NCI-H524 (cell line): ENCODE measurements around the gene NEFH.
"Not testable (repeated sequence)": the region's sequence is repeated elsewhere in the genome, so short reads cannot be mapped to it uniquely, and the experiment has no call there.

ENCODE experiments used
- DNase-seq, 2 experiments: peaks; one replicate each; lab custom pipeline; 2025; lab: John Stamatoyannopoulos, UW

The NEFH gene

DNA sequence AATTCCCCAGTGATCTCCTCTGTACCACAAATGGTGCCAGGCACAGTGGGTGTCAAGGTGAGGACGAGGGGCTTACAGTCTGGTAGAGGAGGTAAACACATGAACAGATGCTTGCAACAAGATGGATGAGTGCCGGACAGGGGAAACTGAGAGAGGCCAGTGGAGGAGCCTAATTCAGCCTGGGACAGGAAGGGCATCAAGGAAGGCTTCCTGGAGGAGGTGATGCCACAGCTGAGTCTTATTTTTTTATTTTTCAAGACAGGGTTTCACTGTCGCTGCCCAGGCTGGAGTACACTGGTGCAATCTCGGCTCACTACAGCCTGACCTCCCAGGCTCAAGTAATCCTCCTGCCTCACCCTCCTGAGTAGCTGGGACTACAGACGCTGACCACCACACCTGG, 18.8 kb upstream of the NEFH start:
- no peak for DNase-seq

DNA sequence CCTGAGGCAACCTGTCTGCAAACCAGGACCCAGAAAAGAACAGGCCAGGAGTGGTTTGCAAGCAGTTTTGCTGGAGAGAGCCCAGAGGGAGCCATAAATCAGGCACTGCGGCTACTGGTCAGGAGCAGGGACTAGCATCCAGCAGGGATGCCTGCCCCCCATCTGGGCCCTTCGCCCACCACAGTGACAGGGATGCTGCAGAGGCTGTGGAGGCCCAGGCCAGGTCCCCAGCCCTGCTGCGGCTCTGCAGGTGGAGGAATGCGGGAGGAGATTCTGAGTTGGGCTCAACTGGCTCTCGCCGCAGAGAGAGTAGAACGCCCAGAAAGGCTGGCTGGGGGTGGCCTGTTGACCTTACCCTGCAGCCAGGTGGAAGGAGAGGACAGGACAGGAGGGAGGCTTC, 16.4 kb upstream of the NEFH start:
- no peak for DNase-seq

DNA sequence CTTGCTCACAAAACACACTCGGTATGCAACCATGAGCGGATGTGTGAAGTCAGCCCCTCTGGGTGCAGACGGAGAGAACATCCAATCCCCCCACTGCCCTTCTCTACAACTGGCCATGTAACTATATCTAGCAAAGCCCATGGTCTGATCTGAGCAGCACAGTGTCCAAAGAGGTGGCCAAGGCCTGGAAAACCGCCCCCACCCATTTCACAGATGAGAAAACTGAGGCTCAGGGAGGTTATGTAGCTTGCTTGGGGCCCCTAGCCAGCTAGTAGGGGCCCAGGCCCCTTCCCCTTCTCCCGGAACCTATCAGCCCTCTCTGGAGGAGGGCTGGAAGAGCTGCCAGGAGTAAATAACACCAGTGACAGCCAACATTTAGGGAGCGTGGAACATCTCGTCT, 15.4 kb upstream of the NEFH start:
- DNase-seq = no peak

DNA sequence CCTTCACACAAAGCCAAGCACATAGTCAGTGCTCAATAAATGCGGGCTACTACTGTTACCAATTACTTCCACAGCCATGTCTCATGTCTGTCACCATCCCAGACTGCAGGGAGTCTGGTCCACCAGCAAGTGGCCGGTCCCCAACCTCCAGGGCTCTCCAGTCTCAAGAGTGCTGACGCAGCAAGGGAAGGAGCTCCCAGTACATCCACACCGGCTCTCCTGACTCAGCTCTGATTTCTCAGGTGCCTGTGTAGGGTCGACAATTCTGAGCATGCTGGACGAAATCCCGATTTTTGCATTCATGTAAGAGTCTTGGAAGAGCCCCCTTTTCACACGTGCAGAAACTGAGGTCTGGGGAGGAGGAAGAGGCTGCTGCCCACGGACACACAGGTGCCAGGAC, 10.3 kb upstream of the NEFH start:
- no peak for DNase-seq

DNA sequence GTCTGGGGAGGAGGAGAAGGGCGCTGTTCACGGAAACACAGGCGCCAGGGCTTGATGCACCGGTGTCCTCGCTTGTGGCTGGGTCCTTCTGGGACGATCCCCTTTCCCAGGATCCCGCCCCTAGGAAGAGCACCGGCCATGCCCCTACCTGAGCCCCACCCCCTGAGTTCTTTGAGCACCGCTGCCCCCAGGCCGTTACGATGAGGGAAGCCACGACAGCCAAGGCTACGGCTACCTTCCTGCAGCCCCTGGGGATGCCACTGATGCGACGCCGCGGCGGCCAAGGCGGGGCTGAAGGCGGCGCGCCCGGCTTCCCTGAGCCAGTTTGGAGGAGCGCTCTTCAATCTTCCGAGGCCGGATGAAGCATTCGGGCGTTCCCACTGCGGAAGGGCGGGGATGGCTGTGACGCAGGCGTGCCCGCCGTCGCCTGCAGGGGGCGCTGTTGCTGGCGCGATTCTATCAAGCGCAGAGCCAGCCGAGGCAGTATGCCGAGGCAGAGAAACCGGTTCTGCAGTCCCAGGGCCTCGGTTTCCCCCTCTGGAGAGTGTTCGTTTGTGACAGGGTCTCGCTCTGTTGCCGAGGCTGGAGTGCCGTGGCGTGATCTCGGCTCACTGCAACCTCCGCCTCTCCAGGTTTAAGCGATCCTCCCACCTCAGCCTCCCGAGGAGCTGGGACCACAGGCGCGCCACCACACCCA, 9.7 kb upstream of the NEFH start:
- DNase-seq = peak; percentile 66 to 78

DNA sequence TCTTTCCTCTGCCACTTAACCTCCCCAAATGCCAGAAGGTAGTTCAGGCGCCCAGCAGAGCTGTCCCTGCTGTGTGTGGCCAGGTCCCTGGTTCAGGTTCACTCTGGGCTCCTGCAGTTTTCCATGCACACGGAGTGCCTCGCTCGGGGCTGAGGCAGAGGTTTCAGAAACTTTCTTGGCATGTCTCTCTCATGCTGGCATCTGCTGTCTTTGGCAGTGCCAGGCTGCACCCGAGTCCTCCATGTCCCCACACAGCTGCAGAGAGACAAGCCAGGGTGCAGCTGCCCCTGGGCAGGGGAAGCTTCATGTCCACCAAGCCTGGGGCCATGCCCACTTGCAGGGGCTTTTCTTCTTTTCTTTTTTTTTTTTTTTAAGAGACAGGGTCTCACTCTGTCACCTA, 7.0 kb upstream of the NEFH start:
- no peak for DNase-seq

DNA sequence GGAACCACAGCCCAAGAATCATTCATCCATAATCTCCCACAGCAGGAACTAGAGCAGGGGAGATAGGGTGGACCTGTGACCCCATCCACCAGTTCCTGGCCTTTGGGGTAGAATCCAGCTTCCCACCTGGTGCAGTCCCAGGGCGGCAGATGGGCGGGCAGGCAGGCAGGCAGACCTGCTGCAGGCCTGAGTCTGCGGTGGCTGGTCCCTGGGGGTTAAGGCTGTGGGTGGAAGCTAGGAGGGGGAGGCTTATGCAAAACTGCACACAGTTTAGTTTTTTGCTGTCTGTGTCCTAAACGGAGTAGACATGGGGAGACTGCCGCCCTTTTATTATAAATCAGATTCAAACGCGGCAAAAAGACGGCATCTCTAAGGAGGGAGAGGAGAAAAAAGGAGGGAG, 4.5 kb upstream of the NEFH start:
- DNase-seq = peak; percentile 60 to 79

DNA sequence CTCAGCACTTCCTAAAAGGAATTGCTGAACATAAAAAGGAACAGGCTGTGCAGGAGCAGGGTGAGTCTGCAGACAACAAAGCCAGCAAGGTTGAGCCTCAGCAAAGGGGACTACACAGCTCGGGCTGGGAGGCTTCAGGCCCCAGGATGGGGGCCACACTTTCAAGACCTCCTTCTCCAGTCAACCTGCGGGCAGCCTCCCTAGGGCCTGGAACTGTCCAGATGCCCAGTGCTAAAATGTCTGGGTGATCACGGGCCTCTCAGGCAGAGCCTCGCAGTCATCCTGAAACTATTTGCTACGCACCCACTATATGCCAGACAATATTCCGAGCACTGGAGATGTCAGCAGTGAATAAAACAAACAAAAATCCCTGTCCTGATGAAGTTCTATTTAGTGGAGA, 3.9 kb upstream of the NEFH start:
- no peak for DNase-seq

DNA sequence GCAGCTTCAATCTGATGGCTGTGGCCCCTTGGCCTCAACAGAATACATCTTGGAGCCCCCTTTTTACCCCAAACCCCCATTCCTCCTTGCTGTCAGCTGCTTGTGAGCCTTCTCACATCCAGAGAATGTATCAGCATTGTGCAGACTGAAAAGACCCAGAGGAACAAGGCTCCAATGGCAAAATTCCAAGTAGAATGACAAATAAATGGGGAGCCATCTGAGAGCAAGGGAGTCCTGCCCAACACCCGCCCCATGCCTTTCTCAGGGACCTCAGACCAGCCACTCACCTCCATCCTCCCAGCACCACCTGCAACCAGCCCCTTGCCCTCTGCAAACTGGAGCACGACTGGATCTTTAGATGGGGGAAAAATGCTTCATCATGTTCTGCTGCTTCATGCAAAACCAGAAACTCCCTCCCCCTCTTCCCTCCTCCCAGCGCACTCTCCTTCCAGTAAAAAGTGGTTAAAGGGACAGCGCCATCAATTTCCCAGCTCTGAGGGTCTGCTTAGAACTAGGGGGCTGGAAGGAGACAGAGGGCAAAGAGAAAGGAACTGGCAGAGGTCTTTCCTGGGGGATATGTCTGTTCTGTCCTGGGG, 2.2 kb upstream of the NEFH start:
- DNase-seq = no peak

DNA sequence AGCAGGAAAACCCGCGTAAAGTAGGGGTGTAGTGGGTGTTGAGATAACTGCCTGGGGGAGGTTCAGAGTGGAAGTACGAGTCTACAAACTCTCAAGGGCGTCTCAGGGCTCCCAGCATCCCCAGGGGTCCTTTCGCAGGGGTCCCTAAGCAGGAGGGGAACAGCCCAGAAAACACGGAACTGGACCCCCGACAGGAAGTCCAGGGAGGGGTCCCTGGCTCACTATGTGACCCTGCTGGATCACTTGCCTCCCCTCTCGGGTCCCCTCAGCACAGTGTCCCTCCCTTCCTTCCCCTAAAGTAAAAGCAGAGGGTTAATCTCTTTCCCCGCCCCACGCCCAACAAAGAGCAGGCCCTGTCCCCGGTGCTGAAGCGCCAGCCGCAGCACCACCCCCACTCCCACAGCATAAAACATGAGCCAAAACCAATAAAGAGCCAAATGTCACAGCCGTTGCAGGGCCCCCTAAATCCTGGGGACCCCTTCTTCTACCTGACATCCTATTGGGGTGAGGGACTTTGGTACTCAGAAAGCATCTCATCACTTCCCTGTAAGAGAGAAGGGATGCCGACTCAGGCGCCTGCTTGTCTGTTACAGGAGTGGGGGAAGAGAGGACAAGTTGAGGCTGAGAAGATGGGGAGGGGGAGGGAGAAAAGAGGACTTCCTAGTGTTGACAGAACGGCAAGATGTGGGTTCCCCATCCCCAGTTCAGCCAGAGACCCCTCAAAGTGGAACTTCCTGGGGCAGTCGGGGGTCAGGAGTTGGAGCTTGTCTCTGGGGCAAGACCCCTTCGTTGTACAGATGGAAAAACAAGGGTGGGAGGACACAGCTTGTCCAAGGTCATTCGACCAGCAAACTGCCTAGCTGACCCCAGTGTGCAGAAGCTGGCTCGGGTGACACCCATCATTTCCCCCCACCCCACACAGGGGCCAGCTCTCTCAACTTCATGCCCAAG, 1.4 kb upstream of the NEFH start:
- DNase-seq = no peak

DNA sequence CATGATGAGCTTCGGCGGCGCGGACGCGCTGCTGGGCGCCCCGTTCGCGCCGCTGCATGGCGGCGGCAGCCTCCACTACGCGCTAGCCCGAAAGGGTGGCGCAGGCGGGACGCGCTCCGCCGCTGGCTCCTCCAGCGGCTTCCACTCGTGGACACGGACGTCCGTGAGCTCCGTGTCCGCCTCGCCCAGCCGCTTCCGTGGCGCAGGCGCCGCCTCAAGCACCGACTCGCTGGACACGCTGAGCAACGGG, 169 bp downstream of the NEFH start:
- DNase-seq = no peak

DNA sequence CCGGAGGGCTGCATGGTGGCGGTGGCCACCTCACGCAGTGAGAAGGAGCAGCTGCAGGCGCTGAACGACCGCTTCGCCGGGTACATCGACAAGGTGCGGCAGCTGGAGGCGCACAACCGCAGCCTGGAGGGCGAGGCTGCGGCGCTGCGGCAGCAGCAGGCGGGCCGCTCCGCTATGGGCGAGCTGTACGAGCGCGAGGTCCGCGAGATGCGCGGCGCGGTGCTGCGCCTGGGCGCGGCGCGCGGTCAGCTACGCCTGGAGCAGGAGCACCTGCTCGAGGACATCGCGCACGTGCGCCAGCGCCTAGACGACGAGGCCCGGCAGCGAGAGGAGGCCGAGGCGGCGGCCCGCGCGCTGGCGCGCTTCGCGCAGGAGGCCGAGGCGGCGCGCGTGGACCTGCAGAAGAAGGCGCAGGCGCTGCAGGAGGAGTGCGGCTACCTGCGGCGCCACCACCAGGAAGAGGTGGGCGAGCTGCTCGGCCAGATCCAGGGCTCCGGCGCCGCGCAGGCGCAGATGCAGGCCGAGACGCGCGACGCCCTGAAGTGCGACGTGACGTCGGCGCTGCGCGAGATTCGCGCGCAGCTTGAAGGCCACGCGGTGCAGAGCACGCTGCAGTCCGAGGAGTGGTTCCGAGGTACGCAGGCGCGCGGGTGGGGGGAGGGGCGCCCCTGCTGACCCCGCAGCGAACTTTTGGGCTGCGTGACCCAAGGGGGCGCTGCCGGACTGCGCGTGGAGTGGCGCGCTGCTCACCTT, 670 bp downstream of the NEFH start:
- peak in 1 of 2 experiments; percentile 31 for DNase-seq

DNA sequence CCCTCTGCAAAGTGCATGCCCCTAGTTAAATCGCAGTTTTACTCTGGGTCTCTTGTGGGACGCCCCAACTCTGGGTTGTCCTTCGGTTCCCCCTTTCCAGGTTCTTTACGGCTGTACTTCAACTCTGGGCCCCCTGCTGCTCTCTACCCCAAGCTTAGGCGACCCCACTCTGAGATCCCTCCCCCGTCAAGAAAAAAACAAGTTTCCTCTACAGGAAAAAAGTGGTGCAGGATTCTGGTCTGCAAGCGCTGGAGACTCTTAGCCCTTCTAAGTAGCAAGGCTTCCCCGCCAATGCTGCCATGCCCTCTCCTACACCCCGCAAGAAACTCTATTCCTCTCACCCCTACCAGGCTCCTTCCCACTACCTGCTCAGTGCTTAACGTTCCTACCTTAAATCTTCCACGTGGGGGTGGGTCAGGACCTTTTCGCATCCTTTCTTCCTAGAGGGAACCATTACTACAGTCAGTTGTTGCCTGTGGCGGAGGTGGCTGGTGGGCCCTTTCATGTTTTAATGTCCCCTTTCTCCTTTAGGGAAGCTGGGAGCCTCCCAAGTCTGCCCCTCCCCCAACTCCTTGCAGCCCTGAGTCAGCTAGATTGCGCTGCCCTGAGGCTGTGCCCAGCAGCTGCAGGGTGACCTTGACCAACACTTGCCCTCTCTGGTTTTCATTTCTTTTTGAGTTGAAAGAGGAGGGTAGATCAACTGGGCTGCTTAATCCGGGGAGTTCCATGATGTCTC, 1.4 kb downstream of the NEFH start:
- no peak for DNase-seq

DNA sequence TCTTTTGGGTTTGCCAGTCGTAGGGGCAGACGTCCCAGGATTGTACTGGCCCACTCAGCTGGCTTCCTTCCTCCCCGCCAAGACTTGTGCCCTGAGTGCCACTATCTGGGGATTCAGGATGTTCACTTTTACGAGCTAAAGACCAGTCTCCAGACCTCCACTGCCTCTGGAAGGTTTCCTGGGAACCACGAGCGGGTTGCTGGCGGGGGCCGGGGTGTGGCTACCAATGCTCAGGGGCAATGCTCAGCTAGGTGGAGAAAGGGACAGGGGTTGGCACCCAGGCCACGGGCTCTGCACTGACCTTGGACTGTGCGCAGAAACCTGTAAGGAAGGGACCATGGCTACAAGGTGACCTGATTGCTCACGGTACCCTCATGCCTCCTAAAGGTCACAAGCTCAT, 2.2 kb downstream of the NEFH start:
- no peak for DNase-seq

DNA sequence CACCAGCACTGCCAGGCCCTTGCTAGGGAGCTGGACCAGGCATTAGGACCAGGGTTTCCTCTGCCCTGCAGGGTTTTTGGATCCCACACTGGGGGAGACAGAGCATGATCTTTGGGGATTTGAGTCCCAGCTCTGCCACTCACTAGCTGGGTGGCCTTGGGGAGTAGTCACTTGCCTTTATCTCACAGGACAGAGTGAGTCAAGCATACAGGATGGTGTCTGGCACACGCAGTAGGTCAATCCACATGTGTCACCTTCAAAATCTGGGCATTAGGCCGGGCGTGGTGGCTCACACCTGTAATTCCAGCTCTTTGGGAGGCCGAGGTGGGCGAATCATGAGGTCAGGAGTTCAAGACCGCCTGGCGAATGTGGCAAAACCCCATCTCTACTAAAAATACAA, 2.7 kb downstream of the NEFH start:
- no peak for DNase-seq

DNA sequence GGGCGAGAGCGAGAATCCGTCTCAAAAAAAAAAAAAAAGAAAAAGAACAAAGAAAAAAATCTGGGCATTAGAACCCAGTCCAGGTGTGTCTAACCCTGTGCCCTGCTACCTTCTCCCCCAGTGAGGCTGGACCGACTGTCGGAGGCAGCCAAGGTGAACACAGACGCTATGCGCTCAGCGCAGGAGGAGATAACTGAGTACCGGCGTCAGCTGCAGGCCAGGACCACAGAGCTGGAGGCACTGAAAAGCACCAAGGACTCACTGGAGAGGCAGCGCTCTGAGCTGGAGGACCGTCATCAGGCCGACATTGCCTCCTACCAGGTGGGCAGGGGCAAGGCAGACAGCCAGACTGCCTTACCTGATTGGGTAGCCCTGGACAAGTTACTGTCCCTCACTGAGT, 3.2 kb downstream of the NEFH start:
- DNase-seq = no peak

DNA sequence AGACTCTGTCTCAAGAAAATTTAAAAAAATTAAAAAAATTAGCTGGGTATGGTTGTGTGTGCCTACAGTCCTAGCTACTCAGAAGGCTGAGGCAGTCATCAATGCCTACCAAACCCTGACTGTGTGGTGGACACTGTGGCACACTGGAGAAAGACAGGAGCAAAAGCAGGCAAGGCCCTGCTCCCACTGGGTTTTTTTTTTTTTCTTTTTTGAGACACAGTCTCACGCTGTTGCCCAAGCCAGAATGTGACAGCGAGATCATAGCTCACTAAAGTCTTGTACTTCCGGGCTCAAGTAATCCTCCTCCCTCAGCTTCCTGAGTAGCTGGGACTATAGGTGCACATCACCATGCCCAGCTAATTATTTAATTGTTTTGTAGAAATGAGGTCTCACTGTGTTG, 4.6 kb downstream of the NEFH start:
- no peak for DNase-seq

DNA sequence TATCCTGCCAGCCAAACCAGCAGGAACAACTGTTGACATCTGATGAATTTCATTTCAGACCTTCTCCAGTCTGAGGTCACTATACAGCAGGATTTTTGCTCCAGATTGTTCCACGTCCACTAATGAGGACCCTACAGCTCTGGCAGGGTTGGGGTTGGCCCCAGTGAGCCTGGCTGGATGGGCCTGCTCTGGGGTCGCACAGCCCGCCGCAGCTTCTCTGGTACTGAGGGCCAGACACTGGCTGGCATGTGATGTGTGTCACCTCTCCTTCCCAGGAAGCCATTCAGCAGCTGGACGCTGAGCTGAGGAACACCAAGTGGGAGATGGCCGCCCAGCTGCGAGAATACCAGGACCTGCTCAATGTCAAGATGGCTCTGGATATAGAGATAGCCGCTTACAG, 5.4 kb downstream of the NEFH start:
- DNase-seq = no peak

DNA sequence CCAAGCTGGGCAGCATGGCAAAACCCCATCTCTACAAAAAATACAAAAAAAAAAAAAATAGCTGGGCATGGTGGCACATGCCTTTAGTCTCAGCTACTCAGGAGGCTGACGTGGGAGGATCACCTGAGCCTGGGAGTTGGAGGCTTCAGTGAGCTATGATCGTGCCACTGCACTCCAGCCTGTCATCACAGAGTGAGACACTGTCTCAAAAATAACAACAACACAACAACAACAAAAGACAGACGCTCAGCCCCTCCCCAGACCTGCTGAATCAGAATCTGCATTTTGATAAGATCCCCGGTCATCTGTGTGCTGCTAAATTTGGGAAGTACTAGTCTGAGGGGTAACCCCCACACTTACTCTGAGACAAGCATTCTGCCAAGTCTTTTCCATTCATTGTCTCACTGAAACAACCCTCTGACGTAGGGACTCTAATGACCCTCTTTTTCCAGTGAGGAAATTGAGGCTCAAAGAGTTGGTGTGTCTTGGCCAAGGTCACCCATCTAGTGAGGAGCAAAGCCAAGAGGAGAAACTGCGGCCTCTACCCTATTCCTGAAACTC, 7.5 kb downstream of the NEFH start:
- DNase-seq = no peak

DNA sequence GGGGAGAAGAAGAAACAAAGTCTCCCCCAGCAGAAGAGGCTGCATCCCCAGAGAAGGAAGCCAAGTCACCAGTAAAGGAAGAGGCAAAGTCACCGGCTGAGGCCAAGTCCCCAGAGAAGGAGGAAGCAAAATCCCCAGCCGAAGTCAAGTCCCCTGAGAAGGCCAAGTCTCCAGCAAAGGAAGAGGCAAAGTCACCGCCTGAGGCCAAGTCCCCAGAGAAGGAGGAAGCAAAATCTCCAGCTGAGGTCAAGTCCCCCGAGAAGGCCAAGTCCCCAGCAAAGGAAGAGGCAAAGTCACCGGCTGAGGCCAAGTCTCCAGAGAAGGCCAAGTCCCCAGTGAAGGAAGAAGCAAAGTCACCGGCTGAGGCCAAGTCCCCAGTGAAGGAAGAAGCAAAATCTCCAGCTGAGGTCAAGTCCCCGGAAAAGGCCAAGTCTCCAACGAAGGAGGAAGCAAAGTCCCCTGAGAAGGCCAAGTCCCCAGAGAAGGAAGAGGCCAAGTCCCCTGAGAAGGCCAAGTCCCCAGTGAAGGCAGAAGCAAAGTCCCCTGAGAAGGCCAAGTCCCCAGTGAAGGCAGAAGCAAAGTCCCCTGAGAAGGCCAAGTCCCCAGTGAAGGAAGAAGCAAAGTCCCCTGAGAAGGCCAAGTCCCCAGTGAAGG, 9.2 kb downstream of the NEFH start:
- DNase-seq = not testable (repeated sequence)

DNA sequence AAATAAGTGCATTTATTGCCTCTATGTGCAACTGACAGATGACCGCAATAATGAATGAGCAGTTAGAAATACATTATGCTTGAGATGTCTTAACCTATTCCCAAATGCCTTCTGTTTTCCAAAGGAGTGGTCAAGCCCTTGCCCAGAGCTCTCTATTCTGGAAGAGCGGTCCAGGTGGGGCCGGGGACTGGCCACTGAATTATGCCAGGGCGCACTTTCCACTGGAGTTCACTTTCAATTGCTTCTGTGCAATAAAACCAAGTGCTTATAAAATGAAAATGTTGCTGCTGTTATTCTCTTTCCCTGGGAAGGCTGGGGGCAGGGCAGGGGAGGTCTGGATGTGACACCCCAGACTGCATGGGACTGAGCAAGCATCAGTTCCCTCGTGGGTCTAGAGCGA, 11.0 kb downstream of the NEFH start:
- no peak for DNase-seq
